NCI-H226 (cell line): ENCODE results near the gene PFKFB1.
"Not testable (repeated sequence)": the region's sequence is repeated elsewhere in the genome, so short reads cannot be mapped to it uniquely, and the experiment has no call there.

Source experiments
- DNase-seq: peaks from one replicate; pipeline ENCODE4 v3.0.0-alpha.2; 2015

PFKFB1 gene

GRCh38 chrX:54991706-54992105, 2.3 kb downstream of the PFKFB1 start:
- no peak for DNase-seq

DNA sequence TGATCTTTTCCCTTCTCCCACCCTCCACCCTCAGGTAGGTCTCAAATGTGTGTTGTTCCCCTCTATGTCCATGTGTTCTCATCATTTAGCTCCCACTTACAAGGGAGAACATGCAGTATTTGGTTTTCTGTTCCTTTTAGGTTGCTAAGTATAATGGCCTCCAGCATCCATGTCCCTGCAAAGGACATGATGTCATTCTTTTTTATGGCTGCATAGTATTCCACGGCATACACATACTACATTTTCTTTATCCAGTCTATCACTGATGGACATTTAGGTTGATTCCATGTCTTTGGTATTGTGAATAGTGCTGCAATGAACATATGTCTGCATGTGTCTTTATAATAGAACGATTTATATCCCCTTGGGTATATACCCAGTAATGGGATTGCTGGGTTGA, 10.7 kb downstream of the PFKFB1 start:
- DNase-seq = not testable (repeated sequence)

DNA sequence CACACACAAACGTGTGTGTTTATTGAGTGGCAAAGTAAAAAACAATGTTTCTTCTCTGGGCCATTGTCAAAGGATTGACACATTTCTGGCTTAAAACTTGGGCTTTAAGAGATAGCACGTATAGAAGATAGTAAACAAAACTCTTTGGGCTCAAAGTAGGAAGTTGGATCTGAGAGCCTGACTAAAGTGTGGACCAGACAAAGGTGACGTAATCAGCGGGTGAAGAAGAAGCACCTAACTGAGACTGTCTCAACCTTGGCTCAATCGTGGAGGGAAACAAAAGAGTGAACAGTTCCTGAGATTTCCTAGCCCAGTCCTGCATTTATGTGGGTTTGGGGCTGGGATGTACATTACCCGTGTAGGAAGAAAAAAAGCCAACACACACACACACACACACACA, 13.7 kb downstream of the PFKFB1 start:
- no peak for DNase-seq

- no peak for DNase-seq
Observed at GRCh38 chrX:54979432-54979831, 14.6 kb downstream of the PFKFB1 start.

DNA sequence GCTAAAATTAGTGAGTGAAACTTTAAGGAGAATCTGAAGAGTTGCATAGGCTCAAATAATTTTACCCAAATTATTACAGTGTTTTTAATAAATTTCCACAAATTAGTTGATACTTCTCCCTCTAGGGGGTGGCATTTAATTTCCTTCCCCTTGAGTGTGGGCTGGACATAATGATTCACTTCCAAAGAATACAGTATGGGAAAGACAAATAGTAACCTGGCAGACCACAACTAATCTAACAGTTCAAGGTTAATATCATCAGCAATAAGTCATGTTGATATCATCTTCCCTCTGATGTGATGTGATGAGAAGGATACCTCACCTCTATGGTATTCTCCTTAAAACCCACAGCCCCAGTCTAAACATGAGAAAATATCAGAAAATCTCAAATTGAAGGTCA, 15.5 kb downstream of the PFKFB1 start:
- DNase-seq = peak; percentile 28

DNA sequence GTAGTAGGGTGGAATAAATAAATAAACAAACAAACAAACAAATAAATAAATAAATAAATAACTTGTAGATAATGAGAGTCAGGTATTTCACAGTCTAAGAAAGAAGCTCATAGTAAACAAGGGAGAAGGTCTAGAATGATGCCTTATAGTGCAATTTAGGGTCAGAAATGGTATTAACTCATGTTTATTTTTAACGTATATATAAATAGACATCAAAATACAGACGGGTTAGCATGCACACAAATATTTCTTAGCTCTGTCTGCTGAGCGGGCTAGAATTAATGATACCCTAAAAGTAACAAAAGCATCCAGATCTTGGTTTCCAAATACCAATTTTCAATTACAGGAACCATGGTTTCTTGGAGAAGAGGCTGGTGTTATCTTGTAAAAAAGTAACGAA, 16.6 kb downstream of the PFKFB1 start:
- no peak for DNase-seq

- DNase-seq = no peak
Observed at GRCh38 chrX:54964766-54965497, 29.1 kb downstream of the PFKFB1 start.

GRCh38 chrX:54961750-54962149, 32.2 kb downstream of the PFKFB1 start:
- no peak for DNase-seq

DNA sequence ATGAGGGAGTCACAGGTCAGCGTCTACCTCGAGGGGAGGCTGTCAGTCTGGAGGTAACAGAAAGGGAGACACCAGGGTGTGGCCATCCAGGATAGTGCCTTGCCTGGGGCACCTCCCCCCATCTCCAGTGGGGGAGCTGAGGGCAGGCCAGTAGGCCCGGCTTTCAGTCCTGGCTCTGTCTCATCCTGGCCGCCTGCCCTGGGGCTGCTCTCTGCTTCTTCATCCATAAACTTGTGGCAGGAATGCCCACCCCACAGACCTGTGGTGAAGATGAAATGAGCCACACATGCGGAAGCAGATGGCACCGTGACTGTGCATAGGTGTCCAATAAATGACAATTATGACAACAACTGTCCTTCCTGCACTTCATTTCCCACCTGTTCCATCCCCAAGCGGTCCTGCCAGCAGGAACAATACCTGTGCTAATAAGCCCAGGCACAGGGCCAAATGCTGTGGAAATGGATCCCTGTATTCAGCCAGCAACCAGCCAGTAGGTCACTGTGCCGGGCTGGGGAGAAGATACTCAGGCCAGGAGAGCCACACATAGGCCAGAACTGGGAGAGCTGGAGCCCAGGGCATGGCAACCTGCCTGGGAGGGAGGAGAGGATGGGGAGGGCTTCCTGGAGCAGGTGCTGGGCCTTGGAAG, 43.1 kb downstream of the PFKFB1 start:
- no peak for DNase-seq

DNA sequence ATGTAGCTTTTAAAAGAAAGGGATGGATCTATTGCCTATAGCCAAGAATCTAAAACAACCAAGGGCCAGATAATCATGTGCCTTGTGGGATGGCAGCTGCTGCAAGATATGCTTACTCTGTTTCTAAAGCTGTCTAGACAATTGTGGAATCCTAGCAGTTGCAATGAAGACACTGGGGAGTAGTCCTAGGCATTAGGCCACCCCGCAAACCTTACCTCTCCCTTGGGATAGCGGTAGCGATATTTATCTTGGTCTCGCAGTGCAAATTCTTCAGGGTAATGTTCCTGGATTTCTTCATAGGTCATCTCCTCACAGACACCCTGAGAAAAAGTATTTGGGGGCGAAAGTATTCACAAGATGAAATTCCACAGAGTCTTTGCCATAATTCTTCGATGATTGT, 48.8 kb downstream of the PFKFB1 start:
- no peak for DNase-seq

- DNase-seq = no peak
Observed at GRCh38 chrX:54944816-54945215, 49.2 kb downstream of the PFKFB1 start.

- no peak for DNase-seq
Observed at GRCh38 chrX:54937416-54937815, 56.6 kb downstream of the PFKFB1 start.

DNA sequence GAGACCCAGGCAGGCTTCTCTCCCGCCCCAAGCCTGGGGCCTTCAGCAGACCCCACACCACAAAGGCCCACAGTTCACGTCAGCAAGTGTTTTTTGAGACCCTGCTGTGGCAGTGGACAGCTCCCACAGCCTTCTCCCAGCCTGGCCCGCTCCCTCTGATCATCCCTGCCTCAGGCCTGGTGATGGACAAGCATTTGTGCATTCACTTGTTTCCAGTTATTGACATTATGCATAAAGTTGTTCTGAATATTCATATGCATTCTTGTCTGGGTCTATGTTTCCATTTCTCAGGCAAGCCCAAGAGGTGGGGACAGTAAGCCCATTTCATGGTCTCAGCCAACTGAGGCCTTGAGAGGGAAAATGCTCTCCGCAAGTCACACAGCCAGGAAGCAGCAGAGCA, 58.7 kb downstream of the PFKFB1 start:
- no peak for DNase-seq

- no peak for DNase-seq
Observed at GRCh38 chrX:54934890-54935289, 59.1 kb downstream of the PFKFB1 start.

DNA sequence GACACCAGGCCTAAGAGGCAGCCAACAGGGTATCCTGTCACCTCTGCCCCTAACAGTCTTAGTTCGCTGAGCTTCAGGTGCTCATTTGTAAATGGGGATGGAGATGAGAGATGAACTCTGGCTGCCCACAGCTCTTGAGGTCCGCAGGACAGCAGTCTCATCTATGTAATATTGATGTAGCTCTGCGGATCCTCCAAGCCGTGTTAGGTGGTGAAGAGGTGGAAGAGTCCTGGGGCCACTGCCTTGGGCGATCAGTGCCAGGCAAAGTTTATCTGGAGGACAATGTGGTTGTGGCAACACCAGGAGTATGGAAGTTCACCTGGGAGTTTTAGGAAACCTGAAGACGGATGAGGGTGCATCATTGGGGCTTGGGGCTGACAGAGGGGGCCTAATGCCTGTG, 59.9 kb downstream of the PFKFB1 start:
- DNase-seq = no peak

DNA sequence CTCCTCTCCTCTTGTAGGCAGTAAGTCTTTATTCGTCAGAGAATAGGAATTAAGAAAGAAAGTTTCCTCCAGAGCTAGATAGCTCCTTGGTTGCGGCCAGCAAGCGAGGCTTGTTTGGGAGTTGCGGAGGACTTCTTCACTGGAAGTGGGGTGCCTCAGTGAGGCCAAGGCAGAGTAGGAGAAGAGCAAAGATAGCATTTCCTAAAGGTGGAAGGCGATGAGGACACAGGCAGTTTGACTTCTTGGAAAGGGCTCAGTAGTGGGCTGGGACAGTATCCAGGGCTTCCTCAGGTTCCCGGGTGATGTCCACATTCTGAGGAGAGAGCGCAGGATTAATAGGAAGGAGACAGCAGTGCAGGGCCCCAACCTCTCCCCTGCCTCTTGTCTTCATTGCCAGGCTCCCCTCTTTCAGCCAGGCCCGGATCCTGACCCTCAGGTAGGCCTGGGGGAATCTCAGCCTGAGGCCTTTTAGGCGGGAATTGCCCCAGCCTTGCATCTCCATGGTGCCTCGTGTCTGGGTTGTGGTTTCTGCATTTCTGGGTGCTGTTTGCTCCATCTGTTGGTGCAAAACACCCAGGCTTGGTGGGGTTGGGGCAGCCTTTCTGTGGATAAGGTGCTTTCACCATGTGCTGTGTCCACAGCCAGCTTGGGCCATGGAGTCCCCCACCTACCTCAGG, 60.7 kb downstream of the PFKFB1 start:
- no peak for DNase-seq

DNA sequence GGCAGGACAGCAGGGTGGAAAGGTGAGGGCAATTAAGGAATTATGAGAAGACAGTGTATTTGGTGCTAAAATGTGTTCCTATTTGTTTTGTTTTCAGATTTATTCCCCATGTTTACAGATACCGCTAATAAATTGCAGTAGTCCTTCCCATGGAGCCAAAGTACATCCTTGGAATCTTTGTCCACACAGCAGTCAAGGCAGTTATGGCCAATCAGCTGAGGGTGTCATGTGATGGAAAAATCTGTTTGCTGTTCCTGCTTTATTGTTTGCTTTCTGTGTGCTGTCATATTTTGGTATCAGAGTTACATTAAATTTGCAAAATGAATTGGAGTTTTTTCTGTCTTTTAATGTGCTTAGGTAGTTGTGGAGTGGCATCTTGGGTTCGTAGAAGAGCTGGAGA, 62.9 kb downstream of the PFKFB1 start:
- no peak for DNase-seq

DNA sequence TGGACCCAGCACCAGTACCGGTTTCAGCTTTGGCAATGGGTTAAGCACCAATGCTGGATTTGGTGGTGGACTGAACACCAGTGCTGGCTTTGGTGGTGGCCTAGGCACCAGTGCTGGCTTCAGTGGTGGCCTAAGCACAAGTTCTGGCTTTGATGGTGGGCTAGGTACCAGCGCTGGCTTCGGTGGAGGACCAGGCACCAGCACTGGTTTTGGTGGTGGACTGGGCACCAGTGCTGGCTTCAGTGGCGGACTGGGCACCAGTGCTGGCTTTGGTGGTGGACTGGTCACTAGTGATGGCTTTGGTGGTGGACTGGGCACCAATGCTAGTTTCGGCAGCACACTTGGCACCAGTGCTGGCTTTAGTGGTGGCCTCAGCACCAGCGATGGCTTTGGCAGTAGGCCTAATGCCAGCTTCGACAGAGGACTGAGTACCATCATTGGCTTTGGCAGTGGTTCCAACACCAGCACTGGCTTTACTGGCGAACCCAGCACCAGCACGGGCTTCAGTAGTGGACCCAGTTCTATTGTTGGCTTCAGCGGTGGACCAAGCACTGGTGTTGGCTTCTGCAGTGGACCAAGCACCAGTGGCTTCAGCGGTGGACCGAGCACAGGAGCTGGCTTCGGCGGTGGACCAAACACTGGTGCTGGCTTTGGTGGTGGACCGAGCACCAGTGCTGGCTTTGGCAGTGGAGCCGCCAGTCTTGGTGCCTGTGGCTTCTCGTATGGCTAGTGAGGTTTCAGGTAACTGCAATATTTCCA, 63.5 kb downstream of the PFKFB1 start:
- DNase-seq = no peak

DNA sequence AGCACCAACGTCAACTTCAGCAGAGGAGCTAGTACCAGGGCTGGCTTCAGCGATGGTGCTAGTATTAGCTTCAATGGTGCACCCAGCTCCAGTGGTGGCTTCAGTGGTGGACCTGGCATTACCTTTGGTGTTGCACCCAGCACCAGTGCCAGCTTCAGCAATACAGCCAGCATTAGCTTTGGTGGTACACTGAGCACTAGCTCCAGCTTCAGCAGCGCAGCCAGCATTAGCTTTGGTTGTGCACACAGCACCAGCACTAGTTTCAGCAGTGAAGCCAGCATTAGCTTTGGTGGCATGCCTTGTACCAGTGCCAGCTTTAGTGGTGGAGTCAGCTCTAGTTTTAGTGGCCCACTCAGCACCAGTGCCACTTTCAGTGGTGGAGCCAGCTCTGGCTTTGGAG, 65.1 kb downstream of the PFKFB1 start:
- DNase-seq = no peak

- DNase-seq = no peak
Observed at GRCh38 chrX:54926978-54927377, 67.0 kb downstream of the PFKFB1 start.

DNA sequence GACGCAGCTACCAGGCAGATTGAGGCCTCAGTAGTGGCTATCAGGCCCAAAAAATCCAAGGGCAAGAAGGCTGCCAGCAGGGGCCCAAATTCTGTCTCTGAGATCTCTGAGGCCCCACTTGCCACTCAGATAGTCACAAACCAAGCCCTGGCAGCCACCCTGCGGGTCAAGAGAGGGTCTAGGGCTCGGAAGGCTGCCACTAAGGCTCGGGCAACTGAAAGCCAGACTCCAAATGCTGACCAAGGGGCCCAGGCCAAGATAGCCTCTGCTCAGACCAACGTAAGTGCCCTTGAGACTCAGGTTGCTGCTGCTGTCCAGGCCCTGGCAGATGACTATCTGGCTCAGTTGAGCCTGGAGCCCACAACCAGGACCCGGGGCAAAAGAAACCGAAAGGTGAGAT, 70.6 kb downstream of the PFKFB1 start:
- DNase-seq = no peak

DNA sequence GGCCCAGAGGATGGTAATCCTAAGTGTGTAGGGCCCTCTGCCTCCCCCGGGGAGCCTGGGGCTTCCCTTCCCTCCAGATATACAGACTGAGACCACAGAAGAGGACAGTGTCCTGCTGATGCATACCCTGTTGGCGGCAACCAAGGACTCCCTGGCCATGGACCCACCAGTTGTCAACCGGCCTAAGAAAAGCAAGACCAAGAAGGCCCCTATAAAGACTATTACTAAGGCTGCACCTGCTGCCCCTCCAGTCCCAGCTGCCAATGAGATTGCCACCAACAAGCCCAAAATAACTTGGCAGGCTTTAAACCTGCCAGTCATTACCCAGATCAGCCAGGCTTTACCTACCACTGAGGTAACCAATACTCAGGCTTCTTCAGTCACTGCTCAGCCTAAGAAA, 71.4 kb downstream of the PFKFB1 start:
- DNase-seq = no peak

DNA sequence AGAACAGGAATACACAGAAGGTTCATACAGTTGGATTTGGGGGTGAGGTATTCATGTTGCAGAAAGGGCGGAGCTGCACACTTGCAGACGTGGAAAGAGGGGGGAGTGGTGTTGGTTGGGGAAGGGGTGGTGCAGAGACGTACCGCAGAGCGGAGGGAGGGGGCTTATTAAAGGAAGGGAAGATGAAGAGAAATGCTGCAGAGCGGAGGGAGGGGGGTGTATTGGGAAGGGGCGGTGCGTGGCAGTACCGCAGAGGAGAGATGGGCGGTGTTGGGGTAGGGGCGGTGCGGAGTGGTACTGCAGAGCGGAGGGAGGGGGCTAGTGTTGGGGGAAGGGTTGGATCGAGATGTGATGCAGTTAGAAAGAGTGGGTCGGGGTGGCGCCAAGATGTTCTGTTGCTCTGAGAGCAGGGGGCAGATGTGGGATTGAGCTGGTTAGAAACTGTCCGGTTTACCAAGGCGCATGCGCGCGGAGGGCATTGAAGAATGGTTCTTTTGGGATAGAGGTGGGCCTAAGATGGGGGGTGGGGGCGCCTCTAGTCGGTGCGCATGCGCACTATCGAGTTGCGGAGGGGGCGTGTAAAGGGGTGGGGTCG, 72.5 kb downstream of the PFKFB1 start:
- DNase-seq = no peak
